GM10266 (cell line): ENCODE results near the gene IQGAP1.

Source experiments
- DNase-seq: peaks from one replicate; pipeline ENCODE4 v3.0.0; 2012; ENCODE audit errors: extremely low spot score
- CTCF ChIP-seq: IDR thresholded peaks from 2 replicates; pipeline ENCODE4 v1.5.1; 2012; ENCODE audit warnings: mild to moderate bottlenecking, low read depth; ENCODE audit not compliant: control insufficient read depth, insufficient read depth; ENCODE audit errors: missing control alignments

Gene IQGAP1

DNA sequence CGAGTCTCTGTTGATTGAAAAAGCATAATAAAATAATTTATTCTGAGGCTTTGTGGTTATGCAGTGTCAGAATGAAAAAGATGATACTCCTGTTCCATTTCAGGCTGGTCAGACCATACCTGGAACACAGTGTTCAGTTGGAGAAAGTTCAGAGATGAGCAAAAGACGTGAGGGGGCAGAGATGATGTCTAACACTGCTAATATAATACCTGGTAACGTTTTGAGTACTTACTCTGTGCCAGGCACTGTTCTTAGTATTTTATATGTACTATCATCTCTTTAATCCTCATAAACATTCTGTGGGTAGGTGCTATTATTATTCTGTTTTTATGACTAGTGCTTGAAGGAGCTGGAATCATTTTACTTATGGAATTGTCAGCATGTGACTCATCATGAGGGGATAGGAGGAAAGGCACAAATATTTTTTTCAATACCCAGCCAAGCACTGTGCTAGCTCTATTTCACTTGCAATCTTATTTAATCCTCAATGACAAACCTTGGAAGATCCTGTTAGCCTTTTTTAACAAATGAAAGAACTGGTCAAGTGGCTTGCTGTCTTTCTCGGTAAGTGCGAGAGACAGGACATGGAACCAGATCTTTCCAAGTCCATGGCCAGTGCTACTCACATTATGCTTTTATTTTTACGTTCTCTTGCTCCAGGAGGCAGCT lies 31.8 kb downstream of the IQGAP1 start:
- TF ChIP-seq CTCF: no peak
- DNase-seq: peak; percentile 26

GRCh38 chr15:90420451-90420850 lies 32.4 kb downstream of the IQGAP1 start:
- no peak for TF ChIP-seq CTCF
- DNase-seq: no peak

- no peak for DNase-seq
- no peak for TF ChIP-seq CTCF
Measured at GRCh38 chr15:90421527-90421926, 33.5 kb downstream of the IQGAP1 start.

- TF ChIP-seq CTCF: no peak
- no peak for DNase-seq
Measured at GRCh38 chr15:90422043-90422442, 34.0 kb downstream of the IQGAP1 start.

DNA sequence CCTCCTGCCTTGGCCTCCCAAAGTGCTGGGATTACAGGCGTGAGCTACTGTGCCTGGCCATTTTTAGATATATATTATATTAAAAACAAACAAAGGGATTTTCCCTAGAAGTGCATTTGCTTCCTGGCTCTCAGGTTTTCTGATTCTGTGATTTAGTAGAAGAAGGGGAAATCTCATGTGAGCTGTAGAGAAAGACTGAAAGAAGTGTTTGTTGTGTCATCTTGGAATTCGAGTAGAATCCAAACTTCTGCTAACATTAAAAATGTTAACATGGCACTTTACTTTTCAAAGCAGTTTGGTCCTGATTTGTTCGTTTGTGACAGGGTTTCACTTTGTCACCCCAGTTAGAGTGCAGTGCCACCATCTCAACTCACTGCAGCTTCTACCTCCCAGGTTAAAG lies 34.9 kb downstream of the IQGAP1 start:
- no peak for DNase-seq
- no peak for TF ChIP-seq CTCF

DNA sequence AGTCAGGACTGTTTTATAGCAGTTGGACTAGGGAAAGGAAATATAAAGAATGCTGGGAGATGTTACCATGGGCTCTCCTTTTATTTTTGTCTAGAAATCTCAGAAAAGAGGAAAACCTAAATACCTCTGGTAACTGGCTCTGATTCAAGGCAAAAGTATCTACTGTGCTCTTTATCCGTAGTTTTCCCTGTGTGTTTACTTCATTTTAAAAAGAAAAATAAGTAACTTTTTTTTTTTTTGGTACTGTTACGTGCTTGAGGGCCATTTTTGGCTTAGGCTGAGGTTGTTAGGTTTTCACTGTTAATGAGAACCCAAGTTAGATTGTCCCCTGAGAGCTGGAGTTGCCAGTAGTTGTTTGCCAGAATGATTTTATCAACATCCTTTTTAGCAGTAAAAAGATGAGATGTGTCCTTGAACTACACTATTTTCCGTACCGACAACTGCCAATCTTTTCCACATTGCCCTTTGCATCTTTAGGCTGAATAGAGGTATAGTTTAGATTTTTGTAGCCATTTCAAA lies 35.8 kb downstream of the IQGAP1 start:
- no peak for TF ChIP-seq CTCF
- DNase-seq: no peak

DNA sequence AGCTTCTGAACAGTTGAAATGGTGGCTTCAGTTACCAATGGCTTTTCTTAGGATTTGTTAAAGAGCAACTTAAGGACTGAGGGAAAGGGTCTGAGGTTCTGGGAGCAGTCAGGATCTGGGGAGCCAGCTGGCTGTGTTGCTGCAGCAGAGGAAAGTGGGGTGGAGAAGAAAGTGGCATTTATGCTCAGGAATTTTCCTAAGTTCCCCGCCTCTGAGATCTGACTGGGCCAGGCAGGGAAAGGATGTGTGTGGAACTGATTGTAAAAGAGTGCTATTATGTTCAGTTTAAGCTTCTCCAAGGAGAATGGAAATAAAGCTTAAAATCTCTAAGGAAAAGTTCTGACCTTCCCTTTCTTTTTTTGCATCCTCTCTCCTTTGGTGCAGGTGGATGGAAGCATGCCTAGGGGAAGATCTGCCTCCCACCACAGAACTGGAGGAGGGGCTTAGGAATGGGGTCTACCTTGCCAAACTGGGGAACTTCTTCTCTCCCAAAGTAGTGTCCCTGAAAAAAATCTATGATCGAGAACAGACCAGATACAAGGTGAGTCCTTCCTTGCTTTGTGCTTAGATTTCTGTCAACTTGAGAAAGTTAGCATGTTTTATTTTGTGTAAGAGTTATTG lies 37.8 kb downstream of the IQGAP1 start:
- no peak for TF ChIP-seq CTCF
- DNase-seq: no peak
